Subcutaneous adipose tissue (tissue), 4 donors: ENCODE data around the gene GPX5. TPM values are rescaled to one million over a fixed set of nuclear protein-coding genes. Genes with fewer than 3 reads are reported as not detected.

Source experiments
- total RNA-seq, 4 donors: library from RNA; depleted of rRNA; stranded (reverse); fragments of >200 nt; gene quantifications; one replicate each; pipeline ENCODE4 v1.1.0, GENCODE V29; 2016
- TF ChIP-seq, protein P1 (sequence below): fragments of 450-650 bp; IDR thresholded peaks from one replicate; pipeline ENCODE4 v1.5.1; 2016; ENCODE audit warnings: low read depth, mild to moderate bottlenecking, control low read depth, antibody characterized with exemption, moderate library complexity

GPX5 gene
- total RNA-seq, 4 donors from 2014 or later = not detected

GRCh38 chr6:28489366-28490204 lies 36.1 kb upstream of the GPX5 start:
- TF ChIP-seq, protein P1, sequence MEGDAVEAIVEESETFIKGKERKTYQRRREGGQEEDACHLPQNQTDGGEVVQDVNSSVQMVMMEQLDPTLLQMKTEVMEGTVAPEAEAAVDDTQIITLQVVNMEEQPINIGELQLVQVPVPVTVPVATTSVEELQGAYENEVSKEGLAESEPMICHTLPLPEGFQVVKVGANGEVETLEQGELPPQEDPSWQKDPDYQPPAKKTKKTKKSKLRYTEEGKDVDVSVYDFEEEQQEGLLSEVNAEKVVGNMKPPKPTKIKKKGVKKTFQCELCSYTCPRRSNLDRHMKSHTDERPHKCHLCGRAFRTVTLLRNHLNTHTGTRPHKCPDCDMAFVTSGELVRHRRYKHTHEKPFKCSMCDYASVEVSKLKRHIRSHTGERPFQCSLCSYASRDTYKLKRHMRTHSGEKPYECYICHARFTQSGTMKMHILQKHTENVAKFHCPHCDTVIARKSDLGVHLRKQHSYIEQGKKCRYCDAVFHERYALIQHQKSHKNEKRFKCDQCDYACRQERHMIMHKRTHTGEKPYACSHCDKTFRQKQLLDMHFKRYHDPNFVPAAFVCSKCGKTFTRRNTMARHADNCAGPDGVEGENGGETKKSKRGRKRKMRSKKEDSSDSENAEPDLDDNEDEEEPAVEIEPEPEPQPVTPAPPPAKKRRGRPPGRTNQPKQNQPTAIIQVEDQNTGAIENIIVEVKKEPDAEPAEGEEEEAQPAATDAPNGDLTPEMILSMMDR = no peak

DNA sequence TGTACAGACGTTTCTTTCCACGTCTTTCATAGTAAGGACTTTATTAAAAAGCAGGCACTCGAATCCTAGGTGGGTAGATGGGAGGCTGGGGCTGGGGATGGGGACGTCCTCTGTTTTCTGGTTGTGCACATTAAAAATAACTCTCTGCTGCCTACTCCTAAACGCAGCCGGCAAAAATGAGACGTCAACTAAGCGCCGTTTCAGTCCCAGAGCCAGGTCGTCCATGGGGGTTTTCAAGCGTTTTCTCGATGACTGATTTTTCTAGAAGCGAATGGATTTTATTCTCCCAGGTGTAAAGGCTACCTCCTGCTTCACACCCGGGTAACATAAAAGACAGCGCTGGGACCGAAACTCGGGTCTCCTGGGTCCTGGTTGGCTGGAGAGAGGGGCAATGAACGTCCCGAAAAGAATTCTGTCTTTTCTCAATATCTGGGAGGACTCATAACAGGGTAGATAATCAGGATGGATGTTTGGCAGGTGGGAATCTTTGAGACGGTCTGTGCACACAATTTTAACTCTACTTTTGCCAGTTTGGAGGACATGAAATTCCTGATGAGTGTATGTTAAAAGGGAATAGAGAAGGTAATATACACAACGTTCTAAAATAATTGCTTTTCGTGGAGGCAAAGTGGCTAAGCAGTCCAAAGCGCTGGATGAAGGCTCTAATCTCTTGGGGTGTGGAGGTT lies 35.3 kb upstream of the GPX5 start:
- TF ChIP-seq, protein P1 = no peak

- TF ChIP-seq, protein P1 = no peak
These were observed 33.7 kb upstream of the GPX5 start for GRCh38 chr6:28491984-28492317.

DNA sequence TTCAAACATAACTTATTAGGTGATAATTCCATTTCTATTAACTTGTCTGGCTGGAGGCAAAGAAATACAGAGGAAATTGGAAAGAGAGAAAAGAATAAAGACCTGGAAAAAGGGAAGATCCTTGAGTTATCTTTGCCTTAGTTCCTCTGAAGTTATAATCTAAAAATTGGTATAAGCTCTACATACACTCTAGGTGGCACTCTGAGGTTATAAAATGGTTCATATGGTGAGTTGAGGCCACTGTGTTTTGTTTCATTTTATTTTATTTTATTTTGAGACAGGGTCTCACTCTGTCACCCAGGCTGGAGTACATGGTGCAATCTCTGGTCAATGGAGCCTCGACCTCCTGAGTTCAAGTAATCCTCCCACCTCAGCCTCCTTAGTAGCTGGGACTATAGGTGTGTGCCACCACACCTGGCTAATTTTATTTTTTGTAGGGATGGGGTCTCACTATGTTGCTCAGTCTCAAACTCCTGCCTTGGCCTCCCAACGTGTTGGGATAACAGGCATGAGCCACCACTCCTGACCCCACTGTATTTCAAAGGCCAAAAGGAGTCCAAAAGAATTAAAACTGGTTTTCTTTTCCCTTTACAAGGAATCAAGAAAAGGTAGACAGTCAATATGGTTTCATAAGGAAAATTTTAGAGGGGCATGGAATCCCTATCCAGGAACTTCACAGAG lies 29.4 kb upstream of the GPX5 start:
- TF ChIP-seq, protein P1 = no peak

DNA sequence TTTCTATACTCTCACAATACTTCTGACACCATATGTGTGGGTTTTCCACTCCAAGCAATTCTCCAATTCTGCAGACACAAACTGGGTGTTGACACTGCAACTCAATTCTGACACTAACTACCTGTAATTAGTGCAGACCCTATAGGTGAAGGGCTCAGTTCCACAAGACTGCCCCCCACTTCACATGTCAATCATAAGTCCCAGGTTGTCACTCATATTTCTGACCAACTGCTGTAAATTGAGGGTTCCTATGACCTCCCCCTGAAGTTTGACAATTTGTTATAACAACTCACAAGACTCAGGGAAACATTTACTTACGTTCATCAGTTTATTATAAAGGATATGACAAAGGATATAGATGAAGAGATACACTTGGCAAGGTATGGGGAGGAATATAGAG lies 28.4 kb upstream of the GPX5 start:
- TF ChIP-seq, protein P1 = no peak

- TF ChIP-seq, protein P1 = no peak
These were observed 27.8 kb upstream of the GPX5 start for GRCh38 chr6:28497893-28498292.

DNA sequence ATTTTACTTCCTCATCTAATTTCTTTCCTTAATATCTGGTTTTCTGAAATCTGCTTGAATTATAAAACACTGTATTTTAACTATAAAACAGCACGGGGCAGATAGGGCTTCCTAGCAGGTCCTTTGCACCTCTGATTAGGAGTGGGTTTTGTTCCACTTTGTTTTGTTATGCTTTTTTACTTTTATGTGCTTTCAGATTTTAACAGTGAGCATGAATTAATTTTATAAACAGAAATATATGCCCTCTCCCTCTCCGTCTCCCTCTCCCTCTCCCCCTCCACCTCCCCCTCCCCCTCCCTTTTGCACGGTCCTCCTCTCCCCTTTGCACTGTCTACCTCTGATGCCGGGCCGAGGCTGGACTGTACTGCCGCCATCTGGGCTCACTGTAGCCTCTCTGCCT lies 24.4 kb upstream of the GPX5 start:
- TF ChIP-seq, protein P1 = no peak
